ENCODE data around the gene DLGAP1. TPM values are rescaled to one million over a fixed set of nuclear protein-coding genes. Genes with fewer than 3 reads are reported as not detected.

DLGAP1 gene
- total and polyA plus RNA-seq, 4 donors = 0.54 to 11.8 (median 3.1) TPM

DNA sequence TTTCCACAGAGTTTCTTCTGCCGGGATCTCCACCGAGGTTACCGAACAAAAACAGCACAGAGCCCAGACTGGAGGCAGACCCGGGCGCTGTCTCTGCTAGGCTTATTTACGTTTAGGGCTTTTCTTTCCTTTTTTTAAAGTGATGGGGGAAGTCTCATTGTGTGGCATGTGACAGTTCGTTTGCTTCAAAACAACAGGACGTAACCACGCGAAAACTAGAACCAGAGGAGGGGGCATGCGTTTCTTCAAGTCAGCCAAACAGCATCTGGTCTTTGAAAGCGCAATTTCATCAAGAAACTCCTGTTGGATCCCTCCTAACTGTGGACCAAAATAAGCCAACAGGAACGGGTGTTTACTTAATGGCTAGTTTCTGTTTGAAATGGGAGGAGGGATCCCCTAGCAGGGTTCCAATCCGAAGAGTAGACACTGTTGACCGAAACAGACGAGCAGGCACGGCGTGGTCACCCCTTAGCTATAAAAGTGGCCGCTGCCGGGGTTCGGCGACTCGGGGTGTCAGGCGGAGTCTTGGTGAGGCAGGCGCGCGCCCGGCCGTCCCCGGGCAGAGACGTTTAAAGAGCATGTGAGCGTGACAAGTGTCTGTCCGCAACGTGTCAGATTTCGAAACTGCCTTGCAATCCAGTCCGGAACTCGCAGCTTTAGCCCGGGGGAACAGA is 1006.1 kb downstream of the DLGAP1 start:
- peak; percentile 16 for ATAC-seq (ENCODE audit: insufficient read depth, low FRiP score)
- TF ChIP-seq CTCF (IDR thresholded peaks at IDR 0.05; ENCODE audit: control extremely low read depth, extremely low read depth) = no peak
- 0% methylated on average over 38 of the region's 38 CpGs for WGBS, 2 donors
- H3K4me3 ChIP-seq = peak overlapping the region; percentile 50
- H3K36me3 ChIP-seq (ENCODE audit: control insufficient read depth in 4 of 4, insufficient read depth in 4 of 4, low read length in 4 of 4) = no peaks in the 10 kb centered on the region
- peak overlapping the region; percentile 65 to 77 for H3K9ac ChIP-seq (ENCODE audit: insufficient read depth in 1 of 2, low read length in 2 of 2)
- DNase-seq = peak; percentile 90 to 95 (median 94)
- H3K27me3 ChIP-seq (ENCODE audit: control insufficient read depth in 3 of 3, insufficient read depth in 3 of 3, low read length in 2 of 3) = no peaks in the 10 kb centered on the region
- H3K4me1 ChIP-seq (ENCODE audit: control insufficient read depth in 5 of 5, insufficient read depth in 5 of 5, low read length in 5 of 5) = peaks cover 3 to 20% (median 10%) of the 10 kb centered on the region in 5 donors
- no peaks in the 10 kb centered on the region for H3K9me3 ChIP-seq (ENCODE audit: control insufficient read depth in 4 of 4, insufficient read depth in 3 of 4, low read length in 3 of 4)
- peak overlapping the region; percentile 96 to 99 for H3K27ac ChIP-seq (ENCODE audit: low read depth in 1 of 2, low read length in 1 of 2)

- Histone ChIP-seq H3K4me1 (ENCODE audit: control insufficient read depth in 5 of 5, insufficient read depth in 5 of 5, low read length in 5 of 5) (peaks cover 3 to 14% (median 10%) of the 10 kb centered on the region in 5 donors), H3K9ac (ENCODE audit: insufficient read depth in 1 of 2, low read length in 2 of 2) (peak overlapping the region; percentile 98 to 99), H3K36me3 (ENCODE audit: control insufficient read depth in 4 of 4, insufficient read depth in 4 of 4, low read length in 4 of 4) (no peaks in the 10 kb centered on the region), H3K27ac (ENCODE audit: low read depth in 1 of 2, low read length in 1 of 2) (peak overlapping the region; percentile 96 to 99), H3K9me3 (ENCODE audit: control insufficient read depth in 4 of 4, insufficient read depth in 3 of 4, low read length in 3 of 4) (no peaks in the 10 kb centered on the region), H3K4me3 (peak overlapping the region; percentile 50), H3K27me3 (ENCODE audit: control insufficient read depth in 3 of 3, insufficient read depth in 3 of 3, low read length in 2 of 3) (no peaks in the 10 kb centered on the region)
- ATAC-seq (ENCODE audit: insufficient read depth, low FRiP score) (peak; percentile 61), DNase-seq (peak; percentile 98 to 99 (median 99))
- WGBS, 2 donors = 0 to 1% methylated on average over 63 of the region's 63 CpGs
- TF ChIP-seq CTCF (IDR thresholded peaks at IDR 0.05; ENCODE audit: control extremely low read depth, extremely low read depth) = no peak
These were observed 1006.9 kb downstream of the DLGAP1 start for GRCh38 chr18:3447895-3448837.

- H3K9ac ChIP-seq (ENCODE audit: insufficient read depth in 1 of 2, low read length in 2 of 2) = peak overlapping the region; percentile 98 to 99
- H3K36me3 ChIP-seq (ENCODE audit: control insufficient read depth in 4 of 4, insufficient read depth in 4 of 4, low read length in 4 of 4) = no peaks in the 10 kb centered on the region
- no peaks in the 10 kb centered on the region for H3K9me3 ChIP-seq (ENCODE audit: control insufficient read depth in 4 of 4, insufficient read depth in 3 of 4, low read length in 3 of 4)
- ATAC-seq (ENCODE audit: insufficient read depth, low FRiP score) (no peak), DNase-seq (peak; percentile 87 to 95 (median 92))
- H3K4me3 ChIP-seq = peak overlapping the region; percentile 20
- H3K4me1 ChIP-seq (ENCODE audit: control insufficient read depth in 5 of 5, insufficient read depth in 5 of 5, low read length in 5 of 5) = peaks cover 3 to 10% (median 7%) of the 10 kb centered on the region in 5 donors
- no peak for TF ChIP-seq CTCF (IDR thresholded peaks at IDR 0.05; ENCODE audit: control extremely low read depth, extremely low read depth)
- 2 to 5% methylated on average over 22 of the region's 22 CpGs for WGBS, 2 donors
- peak overlapping the region; percentile 96 to 99 for H3K27ac ChIP-seq (ENCODE audit: low read depth in 1 of 2, low read length in 1 of 2)
- no peaks in the 10 kb centered on the region for H3K27me3 ChIP-seq (ENCODE audit: control insufficient read depth in 3 of 3, insufficient read depth in 3 of 3, low read length in 2 of 3)
These were observed 1007.8 kb downstream of the DLGAP1 start for GRCh38 chr18:3447068-3447894.

Small RNAs within 50 kb of the gene (small RNA-seq; reads per million reads assigned to genes)
- gene AP005208.1 (ENCODE audit: low replicate concordance) (not detected), gene AP005403.1 (ENCODE audit: low replicate concordance) (not detected), gene MIR6718 (ENCODE audit: low replicate concordance) (not detected), gene RN7SL39P (ENCODE audit: low replicate concordance) (not detected), gene RNU6-831P (ENCODE audit: low replicate concordance) (not detected)

All from lung (tissue), 13 donors.